GM12891 (cell line): ENCODE measurements around the gene ODAD3.
A peak's percentile ranks its signal among the peaks of the same experiment; 100 is the strongest.
"Not testable (repeated sequence)": the region's sequence is repeated elsewhere in the genome, so short reads cannot be mapped to it uniquely, and the experiment has no call there.

Source experiments
- DNase-seq: peaks from one replicate; pipeline ENCODE4 v3.0.0; 2011; ENCODE audit warnings: low spot score; ENCODE audit not compliant: insufficient read length
- FAIRE-seq: peaks from 2 replicates; lab custom pipeline; 2011; peaks lifted over from hg19 to GRCh38; lab: Jason Lieb, UNC
- PAX5 ChIP-seq: IDR thresholded peaks from 2 replicates; pipeline ENCODE4 v1.6.1; 2011; ENCODE audit warnings: low read length, moderate library complexity, mild to moderate bottlenecking; ENCODE audit not compliant: insufficient read depth, severe bottlenecking
- POLR2A ChIP-seq: IDR thresholded peaks from 2 replicates; pipeline ENCODE4 v1.6.1; 2011; ENCODE audit warnings: low read depth, low read length, control low read depth
- POLR2AphosphoS5 ChIP-seq: IDR thresholded peaks from 2 replicates; pipeline ENCODE4 v1.6.1; 2011; ENCODE audit warnings: low read depth, low read length, control low read depth
- POU2F2 ChIP-seq: IDR thresholded peaks from 2 replicates; pipeline ENCODE4 v1.6.1; 2011; ENCODE audit warnings: low read depth, mild to moderate bottlenecking, control low read depth, low read length, moderate library complexity
- SPI1 ChIP-seq: IDR thresholded peaks from 2 replicates; pipeline ENCODE4 v1.6.1; 2011; ENCODE audit warnings: low read depth, low read length, control low read depth
- TAF1 ChIP-seq: IDR thresholded peaks from 2 replicates; pipeline ENCODE4 v1.6.1; 2011; ENCODE audit warnings: low read depth, low read length, control low read depth

Gene ODAD3

DNA sequence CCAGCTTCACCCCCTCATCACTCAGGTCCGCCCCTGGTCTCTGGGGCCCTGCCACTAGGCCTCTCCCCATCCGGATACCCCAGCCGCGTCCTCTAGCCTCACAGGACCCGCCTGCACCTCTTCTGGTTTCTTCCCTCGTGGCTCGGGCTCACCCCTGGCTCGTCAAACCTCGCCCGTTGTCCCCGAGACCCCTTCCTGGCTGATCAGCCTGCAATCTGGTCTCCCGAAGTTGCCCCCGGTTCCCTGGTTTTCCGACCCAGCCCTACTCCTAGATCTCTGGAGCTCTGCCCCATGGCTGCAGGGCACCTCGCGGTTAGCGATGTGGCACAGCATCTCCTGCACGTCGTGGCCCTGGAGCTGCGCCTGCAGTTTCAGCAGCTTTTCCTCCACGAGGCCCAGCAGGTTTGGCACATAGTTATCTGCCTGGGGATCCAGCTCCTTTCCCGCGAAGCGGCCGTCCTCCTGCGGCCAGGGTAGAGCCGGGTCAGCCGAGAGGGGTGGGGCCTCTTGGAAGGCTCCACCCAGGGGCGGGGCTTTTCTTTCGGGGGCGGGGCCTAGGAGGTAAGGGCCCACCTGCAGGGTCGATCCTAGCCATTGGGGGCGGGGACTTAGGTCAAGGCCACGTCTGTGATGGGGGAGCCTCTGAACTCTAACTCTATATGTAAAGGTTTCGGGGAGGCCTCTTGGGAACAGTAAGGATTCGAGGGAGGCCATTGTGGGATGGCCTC, 13.4 kb downstream of the ODAD3 start:
- TF ChIP-seq POLR2A: no peak
- no peak for TF ChIP-seq TAF1
- TF ChIP-seq POLR2AphosphoS5: no peak
- no peak for TF ChIP-seq PAX5
- no peak for TF ChIP-seq SPI1
- no peak for TF ChIP-seq POU2F2
- DNase-seq (no peak), FAIRE-seq (peak; percentile 78)

DNA sequence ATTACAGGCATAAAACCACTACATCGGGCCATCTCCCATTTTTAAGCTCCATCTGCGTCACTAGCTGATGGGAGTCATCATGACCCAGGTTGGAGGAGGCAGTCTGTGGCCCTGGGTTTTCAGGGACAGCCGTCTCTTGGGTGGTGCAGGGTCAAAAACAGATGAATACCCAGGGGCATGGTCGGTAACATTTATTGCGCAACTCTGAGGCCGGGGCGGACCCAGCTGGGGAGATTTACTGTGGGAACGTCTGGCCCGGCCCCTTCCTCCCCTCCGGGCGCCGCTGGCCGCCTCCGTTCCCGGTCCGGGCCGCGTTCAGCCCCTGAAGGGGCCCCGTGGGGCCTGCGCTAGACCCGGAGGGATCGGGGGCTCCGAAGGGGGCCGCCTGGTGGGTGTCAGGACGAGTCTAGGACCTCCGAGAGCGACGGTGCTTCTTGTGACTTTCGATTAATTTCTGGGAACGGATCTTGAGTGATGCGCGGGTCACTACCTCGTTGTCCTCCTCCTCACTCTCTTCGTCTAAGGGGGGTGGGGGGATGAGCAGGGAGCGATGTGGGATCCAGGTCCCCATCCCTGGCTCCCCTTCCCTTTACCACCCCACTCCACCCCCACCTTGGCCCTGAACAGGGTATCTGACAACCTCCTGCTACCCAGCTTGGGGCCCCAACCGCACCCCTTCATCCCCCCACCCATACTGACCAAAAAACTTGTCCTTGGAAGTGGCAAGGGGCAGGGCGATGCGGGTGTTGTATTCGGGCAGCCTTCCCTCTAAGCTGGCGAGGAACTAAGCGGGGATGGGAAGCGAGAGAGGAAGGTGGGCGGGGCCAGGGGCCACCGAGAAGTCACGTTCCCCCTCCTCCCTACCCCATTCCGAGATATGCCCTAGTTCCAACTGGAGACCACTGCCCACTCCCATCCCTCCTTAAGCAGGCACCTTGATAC, 14.2 kb downstream of the ODAD3 start:
- DNase-seq (no peak), FAIRE-seq (peak; percentile 13)

DNA sequence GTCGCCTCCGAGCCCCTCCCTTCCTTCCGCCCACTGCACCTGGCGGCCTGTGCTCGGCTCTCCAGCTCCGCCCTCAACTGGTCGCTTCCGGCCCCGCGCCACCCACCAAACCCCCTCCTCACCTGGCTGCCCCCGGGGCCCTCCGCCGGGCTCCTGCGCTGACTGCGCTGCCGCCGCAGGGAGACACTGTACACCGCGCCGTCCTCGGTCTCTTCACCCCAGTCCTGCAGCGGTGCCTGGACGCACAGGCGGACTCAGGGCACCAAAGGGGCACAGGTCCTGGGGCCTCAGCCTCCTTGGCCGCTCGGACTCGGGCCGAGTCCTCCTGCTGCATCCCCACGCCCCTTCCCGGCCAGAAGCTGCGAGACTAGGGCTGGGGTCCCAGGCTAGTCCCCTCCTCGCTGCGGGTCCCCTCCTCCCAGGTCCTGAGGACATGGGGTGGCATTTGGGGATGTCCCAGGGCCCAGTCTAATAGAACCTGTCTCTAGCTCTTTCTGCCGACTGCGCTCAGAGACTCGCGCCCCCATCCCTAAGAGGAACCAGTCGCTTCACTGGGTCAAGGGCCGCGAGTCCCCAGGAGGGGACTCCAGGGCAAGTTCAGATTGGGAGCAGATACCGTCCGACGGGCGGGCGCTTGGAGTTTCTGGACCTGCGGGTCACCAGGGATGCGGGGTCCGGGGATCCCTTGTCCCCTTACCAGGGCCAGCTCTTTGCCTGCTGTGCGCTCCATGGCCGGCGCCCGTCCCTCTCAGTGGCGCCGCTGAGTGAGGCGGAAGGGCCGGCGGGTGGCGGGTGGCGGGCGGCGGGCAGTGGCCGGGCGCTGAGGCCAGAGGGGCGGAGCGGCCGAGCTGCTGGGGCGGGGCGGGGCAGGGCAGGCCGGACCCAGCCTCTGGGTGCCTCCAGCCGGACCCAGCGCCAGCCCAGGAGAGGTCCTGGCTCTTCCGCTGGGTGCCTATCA, 16.1 kb downstream of the ODAD3 start, which contains the start of gene RGL3:
RGL3 (minus strand) TSS at position 766 of the 958 bp plus-strand sequence; CDS start at position 730, 36 bp downstream.
- TF ChIP-seq POLR2AphosphoS5 (no peak), SPI1 (no peak), PAX5 (no peak), POU2F2 (no peak), TAF1 (no peak), POLR2A (no peak)
- DNase-seq: no peak
- no peak for FAIRE-seq

More for the DNA sequence above, 14.2 kb downstream of the ODAD3 start:
- TF ChIP-seq SPI1: no peak
- no peak for TF ChIP-seq POU2F2
- TF ChIP-seq TAF1: no peak
- no peak for TF ChIP-seq PAX5
- no peak for TF ChIP-seq POLR2AphosphoS5
- TF ChIP-seq POLR2A: no peak

DNA sequence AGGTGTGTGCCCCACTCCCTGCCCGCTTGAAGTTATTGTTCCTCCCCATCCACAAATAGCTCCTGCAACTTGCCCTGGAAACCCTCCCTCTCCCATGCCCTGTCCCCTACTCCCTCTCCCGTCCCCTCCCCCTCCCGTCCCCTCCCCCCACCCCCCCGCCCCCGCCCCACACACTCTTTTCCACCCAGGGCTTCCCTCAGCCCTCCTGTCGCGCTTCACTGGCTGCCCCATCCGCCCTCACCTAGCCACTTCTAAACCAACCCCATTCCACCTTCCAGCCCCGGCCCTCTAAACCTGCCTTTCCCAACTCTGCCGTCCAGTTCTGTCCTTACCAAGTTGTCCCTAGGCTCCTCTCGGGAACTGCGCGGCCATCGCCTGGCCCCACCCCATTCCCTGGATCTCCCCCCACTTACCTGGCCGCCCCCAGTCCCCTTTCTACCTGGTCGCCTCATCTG, 16.8 kb downstream of the ODAD3 start:
- TF ChIP-seq POLR2A: no peak
- TF ChIP-seq SPI1: no peak
- no peak for TF ChIP-seq PAX5
- no peak for TF ChIP-seq POU2F2
- TF ChIP-seq TAF1: no peak
- TF ChIP-seq POLR2AphosphoS5: no peak
- DNase-seq (no peak), FAIRE-seq (no peak)

DNA sequence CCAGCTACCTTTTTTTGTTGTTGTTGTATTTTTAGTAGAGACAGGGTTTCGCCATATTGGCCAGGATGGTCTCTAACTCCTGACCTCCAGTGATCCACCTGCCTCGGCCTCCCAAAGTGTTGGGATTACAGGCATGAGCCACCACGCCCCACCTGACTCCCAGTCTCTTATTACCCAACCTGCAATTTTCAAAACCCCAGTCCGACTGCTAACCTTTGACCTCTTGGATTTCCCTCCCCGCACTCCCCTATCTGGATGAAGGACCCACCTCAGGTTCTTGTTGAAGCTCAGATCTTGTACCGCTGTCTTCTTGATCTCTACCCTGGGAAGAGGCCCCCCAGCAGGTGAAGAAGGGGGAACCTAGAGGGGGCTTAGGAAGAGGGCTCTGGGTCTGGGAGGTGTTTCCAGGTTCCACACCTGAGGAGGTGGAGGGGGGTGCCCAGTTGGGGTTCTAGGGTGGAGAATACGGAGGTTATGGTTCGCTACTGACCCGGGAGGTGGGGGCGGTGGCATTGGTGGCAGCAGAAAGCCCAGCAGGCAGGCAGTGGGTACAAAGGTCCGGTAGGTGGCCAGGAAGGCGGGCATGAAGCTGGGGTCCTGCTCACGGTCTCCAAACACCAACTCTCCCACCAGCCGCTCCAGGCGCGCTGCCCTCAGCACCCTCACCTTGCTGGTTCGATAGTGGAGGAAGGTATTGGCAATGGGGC, 18.4 kb downstream of the ODAD3 start:
- TF ChIP-seq POU2F2: no peak
- no peak for TF ChIP-seq POLR2A
- no peak for TF ChIP-seq TAF1
- TF ChIP-seq PAX5: no peak
- no peak for TF ChIP-seq POLR2AphosphoS5
- no peak for TF ChIP-seq SPI1
- FAIRE-seq (no peak), DNase-seq (no peak)

DNA sequence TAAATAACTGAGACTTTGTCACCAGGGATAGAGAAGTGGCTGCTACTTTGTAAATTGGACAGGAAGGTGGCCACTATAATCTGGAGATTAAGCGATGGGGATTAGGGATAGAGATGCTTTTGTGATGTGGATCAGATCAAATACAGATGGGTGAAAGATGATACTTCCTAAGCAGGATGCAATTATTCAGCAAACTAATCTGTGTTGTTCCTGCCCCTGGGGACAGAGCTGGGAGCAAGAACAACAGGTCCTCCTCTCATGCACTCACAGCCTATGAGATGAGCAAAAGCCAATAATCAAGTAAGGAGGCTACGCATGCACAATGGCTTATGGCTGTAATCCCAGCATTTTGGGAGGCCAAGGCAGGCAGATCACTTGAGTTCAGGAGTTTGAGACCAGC, 20.4 kb downstream of the ODAD3 start:
- DNase-seq: no peak
- no peak for FAIRE-seq
- TF ChIP-seq POLR2A: no peak
- no peak for TF ChIP-seq POU2F2
- TF ChIP-seq PAX5: no peak
- no peak for TF ChIP-seq SPI1
- TF ChIP-seq TAF1: no peak
- no peak for TF ChIP-seq POLR2AphosphoS5

- TF ChIP-seq PAX5: no peak
- no peak for TF ChIP-seq POLR2AphosphoS5
- TF ChIP-seq TAF1: no peak
- no peak for TF ChIP-seq SPI1
- TF ChIP-seq POLR2A: no peak
- TF ChIP-seq POU2F2: no peak
- FAIRE-seq: no peak
- no peak for DNase-seq
Measured at GRCh38 chr19:11410682-11411081, 24.2 kb downstream of the ODAD3 start.

DNA sequence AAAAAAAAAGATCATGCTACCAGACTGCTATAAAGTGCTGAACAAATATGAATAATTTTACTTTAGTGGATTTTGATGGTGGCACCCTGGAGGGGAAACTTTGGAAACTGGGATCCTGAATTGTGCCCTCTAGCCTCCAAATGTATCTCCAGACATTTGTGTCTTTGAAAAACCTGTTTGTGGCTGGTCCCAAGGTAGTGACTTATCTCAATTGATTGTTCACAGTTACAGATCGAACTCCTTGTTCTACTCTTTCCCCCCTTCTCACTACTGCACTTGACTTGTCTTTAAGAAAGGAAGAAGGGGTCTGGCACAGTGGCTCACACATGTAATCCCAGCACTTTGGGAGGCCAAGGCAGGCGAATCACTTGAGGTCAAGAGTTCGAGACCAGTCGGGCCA, 26.3 kb downstream of the ODAD3 start:
- DNase-seq (no peak), FAIRE-seq (peak; percentile 52)
- no peak for TF ChIP-seq TAF1

DNA sequence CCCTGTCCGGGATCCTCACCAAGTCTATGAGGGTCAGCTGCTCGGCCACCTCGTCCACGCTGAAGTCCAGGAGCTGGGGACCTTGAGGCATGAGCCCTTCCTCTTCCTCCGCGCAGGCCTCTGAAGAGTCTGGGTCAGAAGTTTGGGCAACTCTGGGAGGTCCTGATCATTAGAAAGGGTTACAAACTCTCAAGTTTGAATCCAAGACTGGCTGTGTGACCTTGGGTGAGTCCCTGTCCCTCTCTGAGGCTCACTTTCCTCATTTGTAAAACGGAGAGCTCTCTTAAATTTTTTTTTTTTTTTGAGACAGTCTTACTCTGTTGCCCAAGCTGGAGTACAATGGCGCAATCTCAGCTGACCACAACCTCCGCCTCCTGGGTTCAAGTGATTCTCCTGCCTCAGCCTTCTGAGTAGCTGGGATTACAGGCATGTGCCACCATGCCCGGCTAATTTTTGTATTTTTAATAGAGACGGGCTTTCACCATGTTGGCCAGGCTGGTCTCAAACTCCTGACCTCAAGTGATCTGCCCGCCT, 28.2 kb downstream of the ODAD3 start:
- not testable (repeated sequence) for FAIRE-seq, DNase-seq
